NCI-H446 treated with DMSO at 0.1 percent for 48 hours (cell line): Measurements from ENCODE around the gene SH3RF2.
"Not testable (repeated sequence)": the region's sequence is repeated elsewhere in the genome, so short reads cannot be mapped to it uniquely, and the experiment has no call there.

Source experiments
- DNase-seq: peaks from one replicate; lab custom pipeline; 2025; lab: John Stamatoyannopoulos, UW

SH3RF2 gene

GRCh38 chr5:145951071-145951470, 14.7 kb downstream of the SH3RF2 start:
- DNase-seq, result no peak

DNA sequence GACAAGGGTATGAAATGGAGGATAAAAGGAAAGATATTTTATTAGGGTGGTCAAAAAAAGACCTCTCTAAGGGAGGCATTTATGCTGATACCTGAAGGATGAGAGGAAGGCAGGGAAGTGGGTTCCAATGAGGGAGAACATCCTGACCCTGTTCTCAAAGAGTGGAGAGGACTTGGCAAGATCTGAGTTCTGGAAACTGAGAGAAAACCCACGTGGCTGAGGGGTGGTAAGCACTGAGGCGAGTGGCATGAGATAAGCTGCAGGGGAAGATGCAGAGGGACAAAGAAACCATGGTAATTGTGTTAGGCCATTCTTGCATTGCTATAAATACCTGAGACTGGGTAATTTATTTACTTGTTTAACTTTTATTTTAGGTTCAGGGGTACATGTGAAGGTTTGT, 16.8 kb downstream of the SH3RF2 start:
- no peak for DNase-seq

DNA sequence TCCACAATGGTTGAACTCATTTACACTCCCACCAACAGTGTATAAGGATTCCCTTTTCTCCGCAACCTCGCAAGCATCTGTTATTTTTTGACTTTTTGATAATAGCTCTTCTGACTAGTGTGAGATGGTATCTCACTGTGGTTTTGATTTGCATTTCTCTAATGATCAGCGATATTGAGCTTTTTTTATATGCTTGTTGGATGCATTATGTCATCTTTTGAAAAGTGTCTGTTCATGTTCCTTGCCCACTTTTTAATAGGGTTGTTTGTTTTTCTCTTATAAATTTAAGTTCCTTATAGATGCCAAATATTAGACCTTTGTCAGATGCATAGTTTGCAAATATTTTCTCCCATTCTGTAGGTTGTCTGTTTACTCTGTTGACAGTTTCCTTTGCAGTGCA, 17.8 kb downstream of the SH3RF2 start:
- not testable (repeated sequence) for DNase-seq

- no peak for DNase-seq
Observed at GRCh38 chr5:145957388-145957787, 21.0 kb downstream of the SH3RF2 start.

DNA sequence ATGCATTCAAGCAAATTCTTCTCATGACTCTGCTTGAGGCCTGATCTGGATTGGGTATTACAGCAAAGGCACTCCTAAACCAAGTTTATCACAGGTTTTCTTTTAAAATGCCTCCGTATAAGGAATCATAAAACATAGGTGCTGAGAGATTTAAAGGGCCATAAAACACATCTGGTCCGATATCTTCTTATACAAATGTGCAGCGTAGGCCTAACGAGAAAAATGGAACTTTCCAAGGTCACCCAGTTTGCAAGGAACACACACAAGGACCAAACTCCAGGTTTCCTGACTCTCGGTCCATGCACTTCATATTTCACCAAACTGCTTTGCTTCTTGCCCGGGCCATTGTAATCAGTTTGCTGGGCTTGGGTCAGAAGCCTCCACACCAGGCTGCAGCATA, 22.1 kb downstream of the SH3RF2 start:
- no peak for DNase-seq

GRCh38 chr5:145960166-145960565, 23.8 kb downstream of the SH3RF2 start:
- DNase-seq, result no peak

- DNase-seq, result no peak
Observed at GRCh38 chr5:145960848-145961600, 24.6 kb downstream of the SH3RF2 start.

GRCh38 chr5:145962001-145962400, 25.6 kb downstream of the SH3RF2 start:
- DNase-seq, result no peak

GRCh38 chr5:145964008-145964407, 27.6 kb downstream of the SH3RF2 start:
- DNase-seq, result not testable (repeated sequence)

DNA sequence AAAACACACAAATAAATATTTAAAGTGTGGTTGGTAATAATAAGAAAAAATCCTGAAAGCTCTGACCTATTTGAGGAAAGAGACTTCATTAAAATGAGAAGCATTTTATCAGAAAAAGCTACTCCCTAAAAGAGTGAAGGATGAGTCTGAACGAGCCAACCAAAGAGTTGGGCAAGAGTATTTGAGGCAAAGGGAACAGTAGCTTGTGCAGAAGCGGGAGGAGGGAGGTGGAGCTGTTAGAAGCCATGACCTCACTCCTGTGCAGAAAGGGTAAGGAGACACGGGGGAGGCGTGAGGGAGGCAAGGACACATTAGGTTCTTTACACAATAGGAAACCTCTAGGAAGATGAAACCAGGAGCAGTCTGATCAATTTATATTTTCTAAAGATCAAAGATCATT, 29.4 kb downstream of the SH3RF2 start:
- no peak for DNase-seq

DNA sequence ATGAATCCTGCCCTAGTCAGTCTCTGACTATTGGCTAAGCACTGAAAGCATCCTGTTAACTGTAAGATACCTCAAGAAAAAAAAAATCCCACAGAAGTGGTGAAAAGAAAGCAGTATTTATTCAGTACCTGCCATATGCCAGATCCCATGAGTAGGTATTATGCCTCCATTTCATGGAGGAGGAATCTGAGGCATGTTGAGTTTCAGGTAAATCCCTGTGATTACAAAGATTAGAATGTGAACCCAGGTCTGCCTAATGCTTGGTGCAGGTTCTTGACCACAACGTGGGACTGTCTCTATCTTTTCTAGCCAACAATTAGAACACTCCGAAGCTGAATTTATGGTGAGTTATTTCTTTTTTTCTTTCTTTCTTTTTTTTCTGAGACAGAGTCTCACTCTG, 30.9 kb downstream of the SH3RF2 start:
- no peak for DNase-seq

- DNase-seq, result no peak
Observed at GRCh38 chr5:145968970-145969713, 32.8 kb downstream of the SH3RF2 start.

GRCh38 chr5:145969714-145970092, 33.3 kb downstream of the SH3RF2 start:
- no peak for DNase-seq

DNA sequence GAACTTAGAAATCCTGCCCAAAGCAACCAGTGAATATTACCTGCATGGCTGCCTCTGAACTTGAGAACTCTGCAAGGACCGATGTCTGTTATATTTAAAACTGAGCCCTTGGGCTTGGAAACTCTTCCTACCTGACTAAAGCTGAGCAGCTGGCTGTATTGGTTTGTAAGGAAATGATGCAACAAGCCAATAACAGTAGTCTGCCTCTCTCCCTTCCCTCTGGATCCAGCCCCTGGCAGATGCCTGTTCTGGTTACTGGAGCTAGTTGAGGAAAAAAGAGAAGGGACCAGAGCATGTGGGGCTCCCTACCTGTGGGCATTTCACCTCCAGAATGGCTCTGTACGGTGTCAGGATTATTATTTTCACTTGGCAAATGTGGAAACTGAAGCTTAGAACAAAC, 34.7 kb downstream of the SH3RF2 start:
- DNase-seq, result no peak

DNA sequence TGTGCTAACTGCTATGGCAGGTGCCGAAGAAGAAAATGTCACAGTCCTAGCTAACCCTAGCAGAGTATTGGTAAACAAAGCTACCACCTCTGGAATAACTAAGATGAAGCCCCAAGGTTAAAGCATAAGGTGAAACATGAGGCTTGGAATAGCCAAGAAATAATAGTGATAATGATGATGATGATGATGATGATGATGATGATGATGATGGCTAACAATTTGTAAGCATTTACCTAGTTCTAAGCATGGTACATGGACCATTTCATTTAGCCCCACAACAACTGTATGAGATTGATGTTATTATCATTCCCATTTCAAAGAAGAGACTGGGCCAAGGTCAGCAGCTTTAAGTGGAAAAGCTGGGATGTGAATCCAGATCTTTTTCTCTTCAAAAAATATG, 35.3 kb downstream of the SH3RF2 start:
- no peak for DNase-seq

DNA sequence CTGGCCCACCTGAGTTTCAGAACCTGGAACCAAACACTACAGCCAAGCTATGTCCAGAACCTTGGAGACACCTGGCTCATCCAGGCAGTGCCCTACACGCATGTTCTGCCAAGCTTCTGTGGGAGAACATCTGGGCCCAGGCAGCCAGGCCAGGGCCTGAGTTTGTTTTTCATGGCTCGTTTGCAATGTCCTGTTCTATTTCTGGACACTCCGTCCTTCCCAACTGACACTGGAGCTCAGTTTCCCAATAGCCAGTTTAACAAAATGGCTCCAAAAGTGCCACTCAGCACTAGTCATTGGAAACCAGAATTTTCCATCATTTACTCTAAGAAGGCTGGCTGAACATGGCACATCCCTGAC, 38.6 kb downstream of the SH3RF2 start:
- DNase-seq, result no peak

- no peak for DNase-seq
Observed at GRCh38 chr5:145975361-145976066, 39.1 kb downstream of the SH3RF2 start.

DNA sequence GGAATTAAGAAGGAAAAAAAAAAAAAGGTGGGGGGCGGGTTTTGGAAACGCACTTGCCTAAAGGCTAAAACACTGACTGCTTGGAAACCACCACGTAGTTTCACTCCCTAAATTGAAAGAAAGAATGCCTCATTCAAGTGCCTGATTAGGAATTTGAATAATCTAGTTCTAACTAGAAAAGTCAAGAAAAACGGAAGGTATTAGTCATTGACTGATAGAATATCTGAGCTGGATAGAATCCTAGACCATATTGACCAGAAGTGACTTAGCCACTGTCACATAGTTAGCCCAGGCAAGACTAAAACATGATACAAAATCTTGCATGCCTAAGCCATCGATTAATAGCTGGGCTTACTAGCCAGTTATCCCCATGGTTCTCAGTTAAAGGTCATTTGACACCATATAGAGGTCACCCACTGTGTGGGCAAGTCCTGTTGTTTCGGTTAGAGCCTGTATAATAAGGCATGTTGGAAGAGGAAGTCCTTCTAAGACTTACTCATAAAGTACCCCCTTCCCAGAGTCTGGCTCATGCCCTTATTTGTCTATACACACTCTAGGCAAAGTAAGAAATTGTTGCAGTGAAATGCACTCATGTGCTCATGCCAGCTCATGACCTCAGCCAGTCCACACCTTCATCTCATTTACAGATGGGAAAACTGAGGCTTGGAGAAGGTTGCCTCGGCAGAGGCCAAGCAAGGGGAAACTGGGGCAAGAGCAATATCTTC, 40.2 kb downstream of the SH3RF2 start:
- no peak for DNase-seq

DNA sequence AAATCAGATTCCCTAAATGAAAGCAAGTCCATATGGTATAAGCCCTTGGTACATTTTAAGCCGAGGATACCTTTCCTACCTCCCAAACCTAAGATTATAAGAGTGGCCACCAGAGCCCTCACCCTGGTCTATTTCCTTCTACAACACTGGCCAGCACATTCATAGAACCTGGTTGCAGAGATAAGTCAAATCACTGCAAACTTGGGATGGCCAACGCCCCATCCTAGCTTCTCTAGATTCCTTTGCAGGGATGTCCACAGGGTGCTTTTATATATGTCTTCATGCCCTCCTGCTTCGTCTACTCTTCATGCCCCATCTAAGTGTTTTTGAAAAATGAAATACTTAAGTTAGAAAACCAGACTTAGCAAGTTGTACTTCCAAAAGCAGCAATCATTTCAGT, 41.8 kb downstream of the SH3RF2 start:
- DNase-seq, result no peak

DNA sequence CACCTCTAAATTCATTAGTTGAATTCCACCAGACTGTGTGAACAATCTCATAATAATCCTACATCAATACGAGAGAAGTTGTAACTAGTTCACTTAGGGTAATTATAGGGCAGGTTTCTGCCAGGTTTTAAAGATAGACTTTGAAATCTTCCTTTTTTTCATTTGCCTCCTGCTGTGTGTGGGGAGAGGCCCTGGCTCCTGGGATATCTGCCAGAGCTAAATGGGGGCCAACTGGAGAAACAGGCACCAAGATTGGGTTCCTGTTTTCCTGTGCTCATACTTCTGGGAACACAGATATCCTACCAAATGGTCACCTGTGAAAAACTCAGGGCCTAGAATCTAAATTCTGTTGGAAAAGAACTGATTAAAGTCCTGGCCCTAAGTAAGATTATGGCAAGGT, 42.3 kb downstream of the SH3RF2 start:
- peak; percentile 53 for DNase-seq

- DNase-seq, result no peak
Observed at GRCh38 chr5:145979270-145980223, 43.2 kb downstream of the SH3RF2 start.
